LNCaP clone FGC (cell line): ENCODE results near the gene TUBA8.

ENCODE experiments used
- DNase-seq: peaks from one replicate; pipeline ENCODE4 v3.0.0-alpha.2; 2011; ENCODE audit warnings: low read depth
- H3K4me3 ChIP-seq: 2 replicates; pipeline ENCODE4 v1.5.1; 2011; ENCODE audit warnings: mild to moderate bottlenecking, low read depth, low read length, control low read depth
- CTCF ChIP-seq: IDR thresholded peaks from 2 replicates; pipeline ENCODE4 v1.5.1; 2012; ENCODE audit warnings: mild to moderate bottlenecking; ENCODE audit not compliant: control insufficient read depth, insufficient read depth; ENCODE audit errors: extremely low read depth

Gene TUBA8

GRCh38 chr22:18114495-18114894, 3.9 kb downstream of the TUBA8 start:
- no peak overlapping the region for H3K4me3 ChIP-seq
- TF ChIP-seq CTCF: no peak
- DNase-seq: no peak

- H3K4me3 ChIP-seq: no peak overlapping the region
- no peak for DNase-seq
- no peak for TF ChIP-seq CTCF
Observed at GRCh38 chr22:18114976-18115652, 4.5 kb downstream of the TUBA8 start.

- TF ChIP-seq CTCF: no peak
Observed at GRCh38 chr22:18115906-18116371, 5.3 kb downstream of the TUBA8 start.

GRCh38 chr22:18116634-18117033, 6.0 kb downstream of the TUBA8 start:
- H3K4me3 ChIP-seq: no peak overlapping the region
- DNase-seq: no peak
- no peak for TF ChIP-seq CTCF

More at GRCh38 chr22:18115906-18116371, 5.3 kb downstream of the TUBA8 start:
- no peak overlapping the region for H3K4me3 ChIP-seq
- DNase-seq: no peak

GRCh38 chr22:18118345-18118915, 7.8 kb downstream of the TUBA8 start:
- no peak for DNase-seq
- TF ChIP-seq CTCF: no peak
- no peak overlapping the region for H3K4me3 ChIP-seq

- TF ChIP-seq CTCF: no peak
- H3K4me3 ChIP-seq: no peak overlapping the region
- no peak for DNase-seq
Observed at GRCh38 chr22:18119409-18120110, 9.0 kb downstream of the TUBA8 start.
